HG02884 (cell line): ENCODE data around the gene IGF2.

Source experiments
- ATAC-seq: cut with Tn5 transposase; IDR thresholded peaks from one replicate; pipeline ENCODE4 v1.9.1; 2021; ENCODE audit warnings: mild to moderate bottlenecking, moderate library complexity; ENCODE audit not compliant: unreplicated experiment

Gene IGF2

GRCh38 chr11:2169626-2170570, 30.7 kb upstream of the IGF2 start:
- ATAC-seq: no peak

- ATAC-seq: no peak
Observed at GRCh38 chr11:2169005-2169378, 29.8 kb upstream of the IGF2 start.

GRCh38 chr11:2168286-2169004, 29.3 kb upstream of the IGF2 start:
- ATAC-seq: no peak

- ATAC-seq: no peak
Observed at GRCh38 chr11:2167141-2168045, 28.2 kb upstream of the IGF2 start.

GRCh38 chr11:2166091-2166851, 27.1 kb upstream of the IGF2 start:
- ATAC-seq: no peak

GRCh38 chr11:2165571-2165970, 26.4 kb upstream of the IGF2 start:
- ATAC-seq: no peak

- ATAC-seq: no peak
Observed at GRCh38 chr11:2164861-2165555, 25.8 kb upstream of the IGF2 start.

GRCh38 chr11:2164081-2164480, 24.9 kb upstream of the IGF2 start:
- ATAC-seq: no peak

- no peak for ATAC-seq
Observed at GRCh38 chr11:2163428-2163978, 24.3 kb upstream of the IGF2 start.

- ATAC-seq: no peak
Observed at GRCh38 chr11:2160736-2161259, 21.6 kb upstream of the IGF2 start, which contains the start of gene INS. Gene INS (minus strand): TSS chr11:2161209. CDS start chr11:2160971, 238 bp downstream.

GRCh38 chr11:2159536-2160413, 20.6 kb upstream of the IGF2 start:
- no peak for ATAC-seq

GRCh38 chr11:2158966-2159365, 19.8 kb upstream of the IGF2 start:
- no peak for ATAC-seq

- ATAC-seq: no peak
Observed at GRCh38 chr11:2158296-2158737, 19.1 kb upstream of the IGF2 start.

GRCh38 chr11:2157294-2158040, 18.3 kb upstream of the IGF2 start:
- ATAC-seq: no peak

GRCh38 chr11:2156416-2157182, 17.4 kb upstream of the IGF2 start:
- ATAC-seq: no peak

- ATAC-seq: no peak
Observed at GRCh38 chr11:2155511-2155910, 16.3 kb upstream of the IGF2 start.

GRCh38 chr11:2154889-2155288, 15.7 kb upstream of the IGF2 start:
- ATAC-seq: no peak
